ENCODE results near the gene SMARCA2. TPM values are rescaled to one million over a fixed set of nuclear protein-coding genes. Genes with fewer than 3 reads are reported as not detected.

Gene SMARCA2
- 100 to 1,000 TPM; 264 to 274 TPM for total RNA-seq

- DNase-seq, result peak; percentile 97
- Mint-ChIP-seq H3K27ac (peak within 1 kb of the TSS; percentile 98), H3K36me3 (ENCODE audit: low read depth) (peaks cover 14% of the 10 kb centered on the region), H3K27me3 (peaks cover 4% of the 10 kb centered on the region), H3K4me1 (peaks cover 47% of the 10 kb centered on the region), H3K9me3 (no peaks in the 10 kb centered on the region), H3K4me3 (peak within 1 kb of the TSS; percentile 100)
- ChIA-PET CTCF (interaction anchor here (0.9 kb wide), 1 partner anchor 1101 kb away, joined by 3 read pairs; no protein-coding TSS in a partner anchor), POLR2A (no interaction called here)
Measured at GRCh38 chr9:2014696-2015580, at the start of gene SMARCA2. SMARCA2 (plus strand) TSS chr9:2015347; CDS start chr9:2029023, 13,676 bp downstream.

- Mint-ChIP-seq H3K36me3 (ENCODE audit: low read depth) (no peaks in the 10 kb centered on the region), H3K27ac (no peak overlapping the region), H3K4me3 (no peak overlapping the region), H3K4me1 (no peaks in the 10 kb centered on the region), H3K9me3 (peaks cover 2% of the 10 kb centered on the region), H3K27me3 (peaks cover 11% of the 10 kb centered on the region)
- DNase-seq, result no peak
- POLR2A ChIA-PET, result no interaction called here
- CTCF ChIA-PET, result no interaction called here
Measured at GRCh38 chr9:1966725-1967366, 48.3 kb upstream of the SMARCA2 start.

- Mint-ChIP-seq H3K27ac (no peak overlapping the region), H3K9me3 (peaks cover 11% of the 10 kb centered on the region), H3K4me1 (no peaks in the 10 kb centered on the region), H3K36me3 (ENCODE audit: low read depth) (no peaks in the 10 kb centered on the region), H3K4me3 (no peak overlapping the region), H3K27me3 (peaks cover 11% of the 10 kb centered on the region)
- no peak for DNase-seq
- CTCF ChIA-PET, result no interaction called here
- POLR2A ChIA-PET, result no interaction called here
Measured at GRCh38 chr9:1969160-1969559, 46.0 kb upstream of the SMARCA2 start.

GRCh38 chr9:1969898-1970297 is 45.2 kb upstream of the SMARCA2 start:
- H3K4me1 Mint-ChIP-seq, result no peaks in the 10 kb centered on the region
- POLR2A ChIA-PET, result no interaction called here
- H3K4me3 Mint-ChIP-seq, result no peak overlapping the region

GRCh38 chr9:1972672-1973071 is 42.5 kb upstream of the SMARCA2 start:
- ChIA-PET CTCF (no interaction called here), POLR2A (no interaction called here)
- DNase-seq, result no peak
- Mint-ChIP-seq H3K27ac (no peak overlapping the region), H3K9me3 (peaks cover 11% of the 10 kb centered on the region), H3K4me3 (no peak overlapping the region), H3K4me1 (no peaks in the 10 kb centered on the region), H3K36me3 (ENCODE audit: low read depth) (no peaks in the 10 kb centered on the region), H3K27me3 (peaks cover 6% of the 10 kb centered on the region)

More at GRCh38 chr9:1969898-1970297, 45.2 kb upstream of the SMARCA2 start:
- DNase-seq, result no peak
- Mint-ChIP-seq H3K27ac (no peak overlapping the region), H3K36me3 (ENCODE audit: low read depth) (no peaks in the 10 kb centered on the region), H3K27me3 (peaks cover 13% of the 10 kb centered on the region), H3K9me3 (peaks cover 11% of the 10 kb centered on the region)
- CTCF ChIA-PET, result no interaction called here

- Mint-ChIP-seq H3K4me1 (no peaks in the 10 kb centered on the region), H3K27me3 (peaks cover 2% of the 10 kb centered on the region), H3K27ac (no peak overlapping the region), H3K4me3 (no peak overlapping the region), H3K9me3 (peaks cover 9% of the 10 kb centered on the region), H3K36me3 (ENCODE audit: low read depth) (no peaks in the 10 kb centered on the region)
- POLR2A ChIA-PET, result no interaction called here
- DNase-seq, result no peak
- CTCF ChIA-PET, result no interaction called here
Measured at GRCh38 chr9:1977026-1977425, 38.1 kb upstream of the SMARCA2 start.

GRCh38 chr9:1978941-1979340 is 36.2 kb upstream of the SMARCA2 start:
- DNase-seq, result no peak
- Mint-ChIP-seq H3K36me3 (ENCODE audit: low read depth) (no peaks in the 10 kb centered on the region), H3K27me3 (peaks cover 2% of the 10 kb centered on the region), H3K4me1 (no peaks in the 10 kb centered on the region), H3K27ac (no peak overlapping the region), H3K9me3 (no peaks in the 10 kb centered on the region), H3K4me3 (no peak overlapping the region)
- POLR2A ChIA-PET, result no interaction called here
- CTCF ChIA-PET, result interaction anchor here (1.1 kb wide), 1 partner anchor 11 kb away, joined by 3 read pairs; no protein-coding TSS in a partner anchor

- CTCF ChIA-PET, result interaction anchor here (1.1 kb wide), 1 partner anchor 10 kb away, joined by 3 read pairs; no protein-coding TSS in a partner anchor
- Mint-ChIP-seq H3K9me3 (no peaks in the 10 kb centered on the region), H3K27me3 (no peaks in the 10 kb centered on the region), H3K36me3 (ENCODE audit: low read depth) (no peaks in the 10 kb centered on the region), H3K4me3 (no peak overlapping the region), H3K4me1 (no peaks in the 10 kb centered on the region), H3K27ac (no peak overlapping the region)
- POLR2A ChIA-PET, result no interaction called here
- DNase-seq, result no peak
Measured at GRCh38 chr9:1979741-1980367, 35.3 kb upstream of the SMARCA2 start.

- no peaks in the 10 kb centered on the region for H3K4me1 Mint-ChIP-seq
- POLR2A ChIA-PET, result no interaction called here
- no peak for DNase-seq
- H3K9me3 Mint-ChIP-seq, result no peaks in the 10 kb centered on the region
- no peaks in the 10 kb centered on the region for H3K27me3 Mint-ChIP-seq
- CTCF ChIA-PET, result no interaction called here
- no peak overlapping the region for H3K27ac Mint-ChIP-seq
- H3K4me3 Mint-ChIP-seq, result no peak overlapping the region
- H3K36me3 Mint-ChIP-seq (ENCODE audit: low read depth), result no peaks in the 10 kb centered on the region
Measured at GRCh38 chr9:1980387-1980786, 34.8 kb upstream of the SMARCA2 start.

- Mint-ChIP-seq H3K27me3 (peaks cover 2% of the 10 kb centered on the region), H3K9me3 (no peaks in the 10 kb centered on the region), H3K36me3 (ENCODE audit: low read depth) (no peaks in the 10 kb centered on the region), H3K4me1 (no peaks in the 10 kb centered on the region), H3K4me3 (no peak overlapping the region), H3K27ac (no peak overlapping the region)
- DNase-seq, result no peak
- ChIA-PET POLR2A (no interaction called here), CTCF (no interaction called here)
Measured at GRCh38 chr9:1982074-1982473, 33.1 kb upstream of the SMARCA2 start.

GRCh38 chr9:1986341-1986740 is 28.8 kb upstream of the SMARCA2 start:
- Mint-ChIP-seq H3K4me3 (no peak overlapping the region), H3K27ac (no peak overlapping the region), H3K4me1 (no peaks in the 10 kb centered on the region), H3K36me3 (ENCODE audit: low read depth) (no peaks in the 10 kb centered on the region), H3K9me3 (no peaks in the 10 kb centered on the region), H3K27me3 (peaks cover 14% of the 10 kb centered on the region)
- DNase-seq, result no peak
- ChIA-PET POLR2A (no interaction called here), CTCF (no interaction called here)

GRCh38 chr9:1989500-1989899 is 25.6 kb upstream of the SMARCA2 start:
- Mint-ChIP-seq H3K4me1 (no peaks in the 10 kb centered on the region), H3K27ac (no peak overlapping the region), H3K9me3 (no peaks in the 10 kb centered on the region), H3K4me3 (no peak overlapping the region), H3K27me3 (peaks cover 16% of the 10 kb centered on the region), H3K36me3 (ENCODE audit: low read depth) (no peaks in the 10 kb centered on the region)
- no peak for DNase-seq
- ChIA-PET POLR2A (no interaction called here), CTCF (no interaction called here)

GRCh38 chr9:1994180-1994579 is 21.0 kb upstream of the SMARCA2 start:
- no peaks in the 10 kb centered on the region for H3K4me1 Mint-ChIP-seq
- H3K4me3 Mint-ChIP-seq, result no peak overlapping the region
- no peaks in the 10 kb centered on the region for H3K36me3 Mint-ChIP-seq (ENCODE audit: low read depth)
- ChIA-PET POLR2A (no interaction called here), CTCF (no interaction called here)
- DNase-seq, result no peak
- H3K27ac Mint-ChIP-seq, result no peak overlapping the region
- H3K27me3 Mint-ChIP-seq, result peaks cover 5% of the 10 kb centered on the region
- H3K9me3 Mint-ChIP-seq, result no peaks in the 10 kb centered on the region

All from activated CD4-positive, alpha-beta T cell treated with anti-CD3 and anti-CD28 coated beads, Interleukin-2, amount 10 ng/mL, durations not matched to agents 7 days and 5 days (primary cell).